ENCODE data around the gene LIN28A. TPM values are rescaled to one million over a fixed set of nuclear protein-coding genes. Genes with fewer than 3 reads are reported as not detected.

Gene LIN28A
- total RNA-seq, 1 experiment from 2014 or later: 1,289 TPM

- H3K23ac ChIP-seq (ENCODE audit: insufficient read length, low read depth, low read length): no peak overlapping the region
- no peak overlapping the region for H4K5ac ChIP-seq (ENCODE audit: insufficient read length, low read depth, low read length)
- no CpG with 5 or more reads among the region's 26 CpGs for WGBS (ENCODE audit: extremely low coverage, insufficient read length, low lambda C conversion rate)
- peaks cover 31 to 36% of the 10 kb centered on the region in 2 experiments for H3K4me1 Mint-ChIP-seq
- no peak overlapping the region for H2BK5ac ChIP-seq (ENCODE audit: insufficient read length, low read length)
- H4K8ac ChIP-seq (replicated peaks; ENCODE audit: insufficient read length, low read depth, low read length): no peak overlapping the region
- H3K27ac Mint-ChIP-seq: no peak overlapping the region
- no peak overlapping the region for H3K4me2 ChIP-seq (ENCODE audit: insufficient read depth, insufficient read length, low read length)
- H3K27ac ChIP-seq (ENCODE audit: insufficient read length, low read depth, low read length): no peak overlapping the region
- peaks cover 61% of the 10 kb centered on the region for H3K27me3 Mint-ChIP-seq (ENCODE audit: low read depth)
- no peak overlapping the region for H3T11ph ChIP-seq (ENCODE audit: low read length)
- no peak overlapping the region for H2AK5ac ChIP-seq (ENCODE audit: insufficient read length, low read length)
- no peak overlapping the region for H2BK20ac ChIP-seq (ENCODE audit: low read depth, low read length, poor library complexity, severe bottlenecking)
- peak; percentile 87 for DNase-seq
- H3K79me2 ChIP-seq (ENCODE audit: insufficient read depth, low read length): no peaks in the 10 kb centered on the region
- H3K4me1 ChIP-seq (ENCODE audit: insufficient read depth, low read length): peaks cover 3% of the 10 kb centered on the region; the same call in 1 of the 2 replicates
- no peak overlapping the region for H4K91ac ChIP-seq (ENCODE audit: insufficient read length, low read depth, low read length)
- H2BK120ac ChIP-seq (ENCODE audit: low read depth, low read length, poor library complexity, severe bottlenecking): no peak overlapping the region
- peaks cover 4% of the 10 kb centered on the region for H3K23me2 ChIP-seq (ENCODE audit: insufficient read length, low read depth, low read length, poor library complexity, severe bottlenecking)
- no peaks in the 10 kb centered on the region; the same call in 1 of the 2 replicates for H3K27me3 ChIP-seq (ENCODE audit: insufficient read depth, low read length)
- H4K20me1 ChIP-seq (ENCODE audit: control insufficient read depth, insufficient read depth, insufficient read length): no peaks in the 10 kb centered on the region
- H3K9ac ChIP-seq (ENCODE audit: extremely low read depth, insufficient read length, low read length): no peak overlapping the region
- H2BK12ac ChIP-seq (ENCODE audit: insufficient read length, low read depth, low read length): no peak overlapping the region
- peak; percentile 95 for TF ChIP-seq CTCF (conservative IDR thresholded peaks at IDR 0.05)
- no peak overlapping the region for H3K56ac ChIP-seq (ENCODE audit: insufficient read length, low read depth, low read length)
- H2AFZ ChIP-seq (ENCODE audit: low read length): no peak overlapping the region
- no peaks in the 10 kb centered on the region for H3K36me3 Mint-ChIP-seq (ENCODE audit: insufficient read depth in 1 of 3, low read depth in 3 of 3)
- peak overlapping the region in 1 of 2 experiments; percentile 22; a peak in 2 of 5 replicates for H3K4me3 Mint-ChIP-seq
- no peak overlapping the region for H3K4ac ChIP-seq (ENCODE audit: low read depth, low read length)
- no peaks in the 10 kb centered on the region; a peak in 1 of 5 replicates for H3K9me3 Mint-ChIP-seq
- H3K79me1 ChIP-seq (ENCODE audit: insufficient read depth, low read depth, low read length, poor library complexity, severe bottlenecking): no peaks in the 10 kb centered on the region
- no peaks in the 10 kb centered on the region for H3K9me3 ChIP-seq (ENCODE audit: control insufficient read depth, low read depth, low read length)
- no peak overlapping the region for H3K18ac ChIP-seq (ENCODE audit: insufficient read length, low read depth, low read length)
- H3K14ac ChIP-seq (ENCODE audit: insufficient read depth, low read length): no peak overlapping the region
- H2BK15ac ChIP-seq (ENCODE audit: low read depth, low read length): no peak overlapping the region
Measured at GRCh38 chr1:26363549-26364448, 46.8 kb upstream of the LIN28A start.
